Breast epithelium (tissue), 3 donors: ENCODE measurements around the gene LILRA6.

Source experiments
- POLR2A ChIP-seq: fragments of 450-650 bp; IDR thresholded peaks from one replicate; pipeline ENCODE4 v1.6.1; 2016; ENCODE audit warnings: antibody characterized with exemption, mild to moderate bottlenecking, moderate library complexity
- POLR2AphosphoS5 ChIP-seq, 3 donors: sonication (generic); formaldehyde crosslinking; IDR thresholded peaks; one replicate each; pipeline ENCODE4 v1.6.1; 2017; ENCODE audit warnings: antibody characterized with exemption in 3 of 3
- TF ChIP-seq, protein P1 (sequence below), 3 donors: fragments of 450-650 bp; IDR thresholded peaks; one replicate each; pipeline ENCODE4 v1.5.1; 2016 to 2017; ENCODE audit warnings: antibody characterized with exemption in 3 of 3, mild to moderate bottlenecking in 3 of 3, moderate library complexity in 3 of 3

- TF ChIP-seq, protein P1, sequence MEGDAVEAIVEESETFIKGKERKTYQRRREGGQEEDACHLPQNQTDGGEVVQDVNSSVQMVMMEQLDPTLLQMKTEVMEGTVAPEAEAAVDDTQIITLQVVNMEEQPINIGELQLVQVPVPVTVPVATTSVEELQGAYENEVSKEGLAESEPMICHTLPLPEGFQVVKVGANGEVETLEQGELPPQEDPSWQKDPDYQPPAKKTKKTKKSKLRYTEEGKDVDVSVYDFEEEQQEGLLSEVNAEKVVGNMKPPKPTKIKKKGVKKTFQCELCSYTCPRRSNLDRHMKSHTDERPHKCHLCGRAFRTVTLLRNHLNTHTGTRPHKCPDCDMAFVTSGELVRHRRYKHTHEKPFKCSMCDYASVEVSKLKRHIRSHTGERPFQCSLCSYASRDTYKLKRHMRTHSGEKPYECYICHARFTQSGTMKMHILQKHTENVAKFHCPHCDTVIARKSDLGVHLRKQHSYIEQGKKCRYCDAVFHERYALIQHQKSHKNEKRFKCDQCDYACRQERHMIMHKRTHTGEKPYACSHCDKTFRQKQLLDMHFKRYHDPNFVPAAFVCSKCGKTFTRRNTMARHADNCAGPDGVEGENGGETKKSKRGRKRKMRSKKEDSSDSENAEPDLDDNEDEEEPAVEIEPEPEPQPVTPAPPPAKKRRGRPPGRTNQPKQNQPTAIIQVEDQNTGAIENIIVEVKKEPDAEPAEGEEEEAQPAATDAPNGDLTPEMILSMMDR (IDR thresholded peaks at IDR 0.05): no peak
- TF ChIP-seq POLR2A: no peak
- no peak for TF ChIP-seq POLR2AphosphoS5 (IDR thresholded peaks at IDR 0.05)
Observed at GRCh38 chr19:54256250-54257115, 13.9 kb upstream of the LILRA6 start.
